ENCODE results near the gene SLC45A2.
"Not testable (repeated sequence)": the region's sequence is repeated elsewhere in the genome, so short reads cannot be mapped to it uniquely, and the experiment has no call there.

GRCh38 chr5:33914844-33915243 is 69.6 kb downstream of the SLC45A2 start:
- TF ChIP-seq ZNF274 (IDR thresholded peaks at IDR 0.05; ENCODE audit: low read depth, low read length); SUZ12 (IDR thresholded peaks at IDR 0.05; ENCODE audit: extremely low read depth, insufficient read depth, insufficient read length): not testable (repeated sequence)
